ENCODE data around the gene PLCXD3. TPM values are rescaled to one million over a fixed set of nuclear protein-coding genes. Genes with fewer than 3 reads are reported as not detected.

Gene PLCXD3
- total RNA-seq, 1 experiment from 2014 or later = 5.0 TPM

GRCh38 chr5:41517909-41518308, 7.5 kb upstream of the PLCXD3 start:
- H2AFZ ChIP-seq (ENCODE audit: low read length) = no peak overlapping the region
- CTCF ChIA-PET = interaction anchor here (0.6 kb wide), 1 partner anchor 247 kb away, joined by 3 read pairs; no protein-coding TSS in a partner anchor
- POLR2A ChIA-PET (ENCODE audit: unreplicated experiment) = interaction anchor here (0.7 kb wide), 1 partner anchor 103 kb away, joined by 8 read pairs; no protein-coding TSS in a partner anchor
- H3K9me2 ChIP-seq (replicated peaks; ENCODE audit: low read length) = no peaks in the 10 kb centered on the region
- no peaks in the 10 kb centered on the region for H3F3A ChIP-seq (ENCODE audit: low read length, unreplicated experiment)
- no peak overlapping the region for H3K4me3 ChIP-seq (ENCODE audit: low read length)
- H3K4me2 ChIP-seq (ENCODE audit: low read length) = no peak overlapping the region
- H3K79me2 ChIP-seq (ENCODE audit: low read length) = no peaks in the 10 kb centered on the region
- H3K27ac ChIP-seq (ENCODE audit: low read length) = no peak overlapping the region
- no peaks in the 10 kb centered on the region for H3K27me3 ChIP-seq (ENCODE audit: low read length)
- H3K4me1 ChIP-seq (ENCODE audit: insufficient read depth, low read length) = peaks cover 4% of the 10 kb centered on the region; the same call in 1 of the 2 replicates
- no peaks in the 10 kb centered on the region for H3K36me3 ChIP-seq (ENCODE audit: low read depth, low read length)
- no peak for TF ChIP-seq CTCF (conservative IDR thresholded peaks at IDR 0.05; ENCODE audit: low read depth, low read length)
- no peak for TF ChIP-seq EZH2 (IDR thresholded peaks at IDR 0.05; ENCODE audit: low read length, unreplicated experiment)
- TF ChIP-seq EZH2phosphoT487 (IDR thresholded peaks at IDR 0.05; ENCODE audit: borderline replicate concordance, low read length) = no peak
- BruUV-seq (replicated peaks) = no TSS peak
- no peaks in the 10 kb centered on the region for H4K20me1 ChIP-seq (ENCODE audit: low read length)
- no peak for ATAC-seq
- no peaks in the 10 kb centered on the region for H3K9me3 ChIP-seq (ENCODE audit: low read length)
- intact Hi-C loops (cut with micrococcal nuclease) = no loop called here
- peak; percentile 46 for DNase-seq
- no peak overlapping the region for H3K9ac ChIP-seq (ENCODE audit: low read length)

- peak overlapping the region; percentile 91 for H3K4me2 ChIP-seq (ENCODE audit: low read length)
- H3K27ac ChIP-seq (ENCODE audit: low read length) = no peak overlapping the region
- no peaks in the 10 kb centered on the region for H4K20me1 ChIP-seq (ENCODE audit: low read length)
- H3F3A ChIP-seq (ENCODE audit: low read length, unreplicated experiment) = no peaks in the 10 kb centered on the region
- H3K4me3 ChIP-seq (ENCODE audit: low read length) = peak overlapping the region; percentile 76
- peak overlapping the region; percentile 93; the same call in 1 of the 2 replicates for H2AFZ ChIP-seq (ENCODE audit: low read length)
- intact Hi-C loops (cut with micrococcal nuclease) = loop anchor here (2.0 kb wide), 1 partner anchor 92 kb away; no protein-coding TSS in a partner anchor
- DNase-seq = no peak
- H3K9ac ChIP-seq (ENCODE audit: low read length) = no peak overlapping the region
- H3K4me1 ChIP-seq (ENCODE audit: insufficient read depth, low read length) = peaks cover 49% of the 10 kb centered on the region
- no peaks in the 10 kb centered on the region for H3K9me3 ChIP-seq (ENCODE audit: low read length)
- no peaks in the 10 kb centered on the region for H3K36me3 ChIP-seq (ENCODE audit: low read depth, low read length)
- POLR2A ChIA-PET (ENCODE audit: unreplicated experiment) = no interaction called here
- TF ChIP-seq EZH2phosphoT487 (IDR thresholded peaks at IDR 0.05; ENCODE audit: borderline replicate concordance, low read length) (no peak), EZH2 (IDR thresholded peaks at IDR 0.05; ENCODE audit: low read length, unreplicated experiment) (no peak), CTCF (conservative IDR thresholded peaks at IDR 0.05; ENCODE audit: low read depth, low read length) (no peak)
- H3K27me3 ChIP-seq (ENCODE audit: low read length) = no peaks in the 10 kb centered on the region
- peaks cover 20% of the 10 kb centered on the region for H3K79me2 ChIP-seq (ENCODE audit: low read length)
- H3K9me2 ChIP-seq (replicated peaks; ENCODE audit: low read length) = no peaks in the 10 kb centered on the region
- no peak for ATAC-seq
- CTCF ChIA-PET = no interaction called here
- TSS peak; percentile 89 for BruUV-seq (replicated peaks)
Measured at GRCh38 chr5:41511241-41511640, 840 bp upstream of the PLCXD3 start.
